Measurements from ENCODE around the gene MT1X. TPM values are rescaled to one million over a fixed set of nuclear protein-coding genes. Genes with fewer than 3 reads are reported as not detected.

MT1X gene
- total and polyA plus RNA-seq, 4 donors = 213 to 3,979 (median 1,403) TPM

DNA sequence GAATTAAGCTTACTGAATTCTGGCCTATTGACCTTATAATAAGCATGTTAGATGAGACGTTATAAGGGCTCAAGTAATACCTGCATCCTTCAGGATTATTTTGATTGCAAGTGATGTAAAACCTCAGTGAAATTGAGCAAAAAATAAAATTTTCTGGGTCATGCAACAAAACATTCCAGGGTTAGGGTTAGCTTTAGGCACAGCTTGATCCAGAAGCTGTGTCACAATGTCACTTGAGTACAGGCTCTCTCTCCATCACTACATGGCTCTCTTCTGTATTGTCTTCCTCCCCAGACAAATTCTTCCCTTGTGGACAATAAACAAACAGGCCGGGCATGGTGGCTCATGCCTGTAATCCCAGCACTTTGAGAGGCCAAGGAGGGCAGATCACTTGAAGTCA lies 44.0 kb downstream of the MT1X start:
- no peak overlapping the region for H3K4me3 ChIP-seq (ENCODE audit: low read depth in 1 of 3, low read length in 3 of 3)
- H3K9ac ChIP-seq (ENCODE audit: low read depth in 1 of 2, low read length in 2 of 2) = no peak overlapping the region
- TF ChIP-seq, protein P1, sequence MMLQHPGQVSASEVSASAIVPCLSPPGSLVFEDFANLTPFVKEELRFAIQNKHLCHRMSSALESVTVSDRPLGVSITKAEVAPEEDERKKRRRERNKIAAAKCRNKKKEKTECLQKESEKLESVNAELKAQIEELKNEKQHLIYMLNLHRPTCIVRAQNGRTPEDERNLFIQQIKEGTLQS (IDR thresholded peaks at IDR 0.05) = no peak
- no peak for TF ChIP-seq EGR1 (IDR thresholded peaks at IDR 0.05; ENCODE audit: low read depth in 2 of 2)
- TF ChIP-seq RAD21 (IDR thresholded peaks at IDR 0.05) = no peak
- TF ChIP-seq SP1 (IDR thresholded peaks at IDR 0.05) = no peak
- TF ChIP-seq HNF4A (conservative IDR thresholded peaks at IDR 0.05) = no peak
- no peak for TF ChIP-seq YY1 (IDR thresholded peaks at IDR 0.05)
- TF ChIP-seq, protein P2, sequence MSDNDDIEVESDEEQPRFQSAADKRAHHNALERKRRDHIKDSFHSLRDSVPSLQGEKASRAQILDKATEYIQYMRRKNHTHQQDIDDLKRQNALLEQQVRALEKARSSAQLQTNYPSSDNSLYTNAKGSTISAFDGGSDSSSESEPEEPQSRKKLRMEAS (IDR thresholded peaks at IDR 0.05) = no peak
- TF ChIP-seq NR2F2 (IDR thresholded peaks at IDR 0.05) = no peak
- TF ChIP-seq JUND (IDR thresholded peaks at IDR 0.05) = no peak
- TF ChIP-seq RXRA (IDR thresholded peaks at IDR 0.05) = no peak
- TF ChIP-seq FOXA2 (IDR thresholded peaks at IDR 0.05) = no peak
- no peak for TF ChIP-seq FOXA1 (IDR thresholded peaks at IDR 0.05)
- TF ChIP-seq, protein P3, sequence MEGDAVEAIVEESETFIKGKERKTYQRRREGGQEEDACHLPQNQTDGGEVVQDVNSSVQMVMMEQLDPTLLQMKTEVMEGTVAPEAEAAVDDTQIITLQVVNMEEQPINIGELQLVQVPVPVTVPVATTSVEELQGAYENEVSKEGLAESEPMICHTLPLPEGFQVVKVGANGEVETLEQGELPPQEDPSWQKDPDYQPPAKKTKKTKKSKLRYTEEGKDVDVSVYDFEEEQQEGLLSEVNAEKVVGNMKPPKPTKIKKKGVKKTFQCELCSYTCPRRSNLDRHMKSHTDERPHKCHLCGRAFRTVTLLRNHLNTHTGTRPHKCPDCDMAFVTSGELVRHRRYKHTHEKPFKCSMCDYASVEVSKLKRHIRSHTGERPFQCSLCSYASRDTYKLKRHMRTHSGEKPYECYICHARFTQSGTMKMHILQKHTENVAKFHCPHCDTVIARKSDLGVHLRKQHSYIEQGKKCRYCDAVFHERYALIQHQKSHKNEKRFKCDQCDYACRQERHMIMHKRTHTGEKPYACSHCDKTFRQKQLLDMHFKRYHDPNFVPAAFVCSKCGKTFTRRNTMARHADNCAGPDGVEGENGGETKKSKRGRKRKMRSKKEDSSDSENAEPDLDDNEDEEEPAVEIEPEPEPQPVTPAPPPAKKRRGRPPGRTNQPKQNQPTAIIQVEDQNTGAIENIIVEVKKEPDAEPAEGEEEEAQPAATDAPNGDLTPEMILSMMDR (IDR thresholded peaks at IDR 0.05; ENCODE audit: low read depth, low read length, missing input control) = no peak
- TF ChIP-seq HNF4G (IDR thresholded peaks at IDR 0.05) = no peak
- TF ChIP-seq, protein P4, sequence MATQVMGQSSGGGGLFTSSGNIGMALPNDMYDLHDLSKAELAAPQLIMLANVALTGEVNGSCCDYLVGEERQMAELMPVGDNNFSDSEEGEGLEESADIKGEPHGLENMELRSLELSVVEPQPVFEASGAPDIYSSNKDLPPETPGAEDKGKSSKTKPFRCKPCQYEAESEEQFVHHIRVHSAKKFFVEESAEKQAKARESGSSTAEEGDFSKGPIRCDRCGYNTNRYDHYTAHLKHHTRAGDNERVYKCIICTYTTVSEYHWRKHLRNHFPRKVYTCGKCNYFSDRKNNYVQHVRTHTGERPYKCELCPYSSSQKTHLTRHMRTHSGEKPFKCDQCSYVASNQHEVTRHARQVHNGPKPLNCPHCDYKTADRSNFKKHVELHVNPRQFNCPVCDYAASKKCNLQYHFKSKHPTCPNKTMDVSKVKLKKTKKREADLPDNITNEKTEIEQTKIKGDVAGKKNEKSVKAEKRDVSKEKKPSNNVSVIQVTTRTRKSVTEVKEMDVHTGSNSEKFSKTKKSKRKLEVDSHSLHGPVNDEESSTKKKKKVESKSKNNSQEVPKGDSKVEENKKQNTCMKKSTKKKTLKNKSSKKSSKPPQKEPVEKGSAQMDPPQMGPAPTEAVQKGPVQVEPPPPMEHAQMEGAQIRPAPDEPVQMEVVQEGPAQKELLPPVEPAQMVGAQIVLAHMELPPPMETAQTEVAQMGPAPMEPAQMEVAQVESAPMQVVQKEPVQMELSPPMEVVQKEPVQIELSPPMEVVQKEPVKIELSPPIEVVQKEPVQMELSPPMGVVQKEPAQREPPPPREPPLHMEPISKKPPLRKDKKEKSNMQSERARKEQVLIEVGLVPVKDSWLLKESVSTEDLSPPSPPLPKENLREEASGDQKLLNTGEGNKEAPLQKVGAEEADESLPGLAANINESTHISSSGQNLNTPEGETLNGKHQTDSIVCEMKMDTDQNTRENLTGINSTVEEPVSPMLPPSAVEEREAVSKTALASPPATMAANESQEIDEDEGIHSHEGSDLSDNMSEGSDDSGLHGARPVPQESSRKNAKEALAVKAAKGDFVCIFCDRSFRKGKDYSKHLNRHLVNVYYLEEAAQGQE (IDR thresholded peaks at IDR 0.05) = no peak
- no peak for TF ChIP-seq TAF1 (conservative IDR thresholded peaks at IDR 0.05)
- TF ChIP-seq, protein P5, sequence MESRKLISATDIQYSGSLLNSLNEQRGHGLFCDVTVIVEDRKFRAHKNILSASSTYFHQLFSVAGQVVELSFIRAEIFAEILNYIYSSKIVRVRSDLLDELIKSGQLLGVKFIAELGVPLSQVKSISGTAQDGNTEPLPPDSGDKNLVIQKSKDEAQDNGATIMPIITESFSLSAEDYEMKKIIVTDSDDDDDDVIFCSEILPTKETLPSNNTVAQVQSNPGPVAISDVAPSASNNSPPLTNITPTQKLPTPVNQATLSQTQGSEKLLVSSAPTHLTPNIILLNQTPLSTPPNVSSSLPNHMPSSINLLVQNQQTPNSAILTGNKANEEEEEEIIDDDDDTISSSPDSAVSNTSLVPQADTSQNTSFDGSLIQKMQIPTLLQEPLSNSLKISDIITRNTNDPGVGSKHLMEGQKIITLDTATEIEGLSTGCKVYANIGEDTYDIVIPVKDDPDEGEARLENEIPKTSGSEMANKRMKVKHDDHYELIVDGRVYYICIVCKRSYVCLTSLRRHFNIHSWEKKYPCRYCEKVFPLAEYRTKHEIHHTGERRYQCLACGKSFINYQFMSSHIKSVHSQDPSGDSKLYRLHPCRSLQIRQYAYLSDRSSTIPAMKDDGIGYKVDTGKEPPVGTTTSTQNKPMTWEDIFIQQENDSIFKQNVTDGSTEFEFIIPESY (IDR thresholded peaks at IDR 0.05) = no peak
- TF ChIP-seq GABPA (IDR thresholded peaks at IDR 0.05 in 1 of 2, conservative IDR thresholded peaks at IDR 0.05 in 1 of 2) = no peak
- DNase-seq (ENCODE audit: low spot score) = no peak
- H3K27ac ChIP-seq (ENCODE audit: low read depth in 1 of 2, low read length in 2 of 2) = no peak overlapping the region
- H3K9me3 ChIP-seq (ENCODE audit: control insufficient read depth in 4 of 4, low read length in 3 of 4) = no peaks in the 10 kb centered on the region
- peaks cover 0 to 19% (median 14%) of the 10 kb centered on the region in 4 donors for H3K4me1 ChIP-seq (ENCODE audit: control insufficient read depth in 4 of 4, insufficient read depth in 4 of 4, low read length in 3 of 4)
- 91% methylated on average over 2 of the region's 2 CpGs for WGBS
- no peaks in the 10 kb centered on the region for H3K27me3 ChIP-seq (ENCODE audit: control insufficient read depth in 4 of 4, insufficient read depth in 4 of 4, low read length in 3 of 4)
- H3K36me3 ChIP-seq (ENCODE audit: control insufficient read depth in 4 of 4, insufficient read depth in 3 of 4, low read depth in 1 of 4, low read length in 3 of 4) = no peaks in the 10 kb centered on the region
